Middle frontal gyrus (tissue), 1 donor: ENCODE data around the gene PF4V1.

Experiments used
- DNase-seq: peaks from one replicate; pipeline ENCODE4 v3.0.0-alpha.2; 2015; ENCODE audit warnings: low spot score; ENCODE audit errors: extremely low spot score

The PF4V1 gene

GRCh38 chr4:73844806-73845205 lies 8.3 kb upstream of the PF4V1 start:
- DNase-seq: no peak

- no peak for DNase-seq
These were observed 5.4 kb upstream of the PF4V1 start for GRCh38 chr4:73847526-73848182.

GRCh38 chr4:73848183-73848777 lies 4.8 kb upstream of the PF4V1 start:
- DNase-seq: no peak

GRCh38 chr4:73850261-73850970 lies 2.7 kb upstream of the PF4V1 start:
- DNase-seq: no peak

GRCh38 chr4:73851293-73851692 lies 1.8 kb upstream of the PF4V1 start:
- DNase-seq: no peak

GRCh38 chr4:73852771-73853170 lies 325 bp upstream of the PF4V1 start:
- DNase-seq: no peak

GRCh38 chr4:73853718-73854473 lies 800 bp downstream of the PF4V1 start:
- DNase-seq: no peak

- DNase-seq: no peak
These were observed 2.3 kb downstream of the PF4V1 start for GRCh38 chr4:73855406-73855805.

GRCh38 chr4:73856518-73856917 lies 3.4 kb downstream of the PF4V1 start:
- no peak for DNase-seq

- no peak for DNase-seq
These were observed 6.6 kb downstream of the PF4V1 start for GRCh38 chr4:73859614-73860088.

- DNase-seq: no peak
These were observed 7.1 kb downstream of the PF4V1 start for GRCh38 chr4:73860181-73860580.

- no peak for DNase-seq
These were observed 7.8 kb downstream of the PF4V1 start for GRCh38 chr4:73860917-73861316.

GRCh38 chr4:73862322-73862721 lies 9.2 kb downstream of the PF4V1 start:
- no peak for DNase-seq

- DNase-seq: no peak
These were observed 11.3 kb downstream of the PF4V1 start for GRCh38 chr4:73864365-73864764.

GRCh38 chr4:73864961-73865360 lies 11.9 kb downstream of the PF4V1 start:
- no peak for DNase-seq

GRCh38 chr4:73865431-73866096 lies 12.5 kb downstream of the PF4V1 start:
- no peak for DNase-seq

- no peak for DNase-seq
These were observed 13.2 kb downstream of the PF4V1 start for GRCh38 chr4:73866246-73866645.

- no peak for DNase-seq
These were observed 14.7 kb downstream of the PF4V1 start for GRCh38 chr4:73867783-73868182.

GRCh38 chr4:73868206-73869129 lies 15.4 kb downstream of the PF4V1 start:
- no peak for DNase-seq
